HCT116 (cell line): ENCODE measurements around the gene DOCK1. TPM values are rescaled to one million over a fixed set of nuclear protein-coding genes. Genes with fewer than 3 reads are reported as not detected.

Experiments used
- ATAC-seq: fragments of 200-7000 bp; cut with Tn5 transposase; 2 replicates; pipeline ENCODE4 v1.9.1; 2020; ENCODE audit warnings: mild to moderate bottlenecking, moderate library complexity
- BruUV-seq: library from RNA; stranded (reverse); fragments of 400-500 nt; replicated peaks from 2 replicates; lab custom pipeline; 2021; lab: Mats Ljungman, UMichigan
- CTCF ChIA-PET: fragments of 300-600 bp; sonication (Branson Sonifier 250); formaldehyde crosslinking; loops from one replicate; lab custom pipeline; 2021; ENCODE audit warnings: antibody characterized with exemption; lab: Charles Lee
- POLR2A ChIA-PET: fragments of 300-600, 350-600 bp; sonication (Branson Sonifier 250); formaldehyde crosslinking; loops from one replicate; lab custom pipeline; 2021; ENCODE audit warnings: antibody characterized with exemption; lab: Charles Lee
- RAD21 ChIA-PET, 2 experiments: fragments of 300-600 bp; sonication (Branson Sonifier 250); formaldehyde crosslinking; loops; one replicate each; lab custom pipeline; 2023; ENCODE audit warnings: low total read pairs in 2 of 2; ENCODE audit not compliant: uncharacterized antibody in 2 of 2, unreplicated experiment in 2 of 2, low non-redundant PET in 1 of 2; lab: Charles Lee
- DNase-seq: peaks from one replicate; pipeline ENCODE4 v3.0.0-alpha.2; 2010; ENCODE audit warnings: low read depth, low spot score
- H2AFZ ChIP-seq: fragments of 200-600 bp; shearing (Covaris generic), sonication (generic); 2 replicates; pipeline ENCODE4 v1.6.1; 2017; ENCODE audit warnings: low read depth, mixed run types, mixed read lengths, antibody characterized with exemption, low read length; ENCODE audit not compliant: poor library complexity, severe bottlenecking
- H3K27ac ChIP-seq: 2 replicates; pipeline ENCODE4 v1.5.1; 2012; ENCODE audit warnings: low read depth, low read length
- H3K27me3 ChIP-seq: fragments of 200-600 bp; sonication (generic); 2 replicates; pipeline ENCODE4 v1.6.1; 2016; ENCODE audit warnings: mixed run types, low read length, mixed read lengths; ENCODE audit not compliant: insufficient read depth
- H3K36me3 ChIP-seq, 2 experiments: fragments of 200-500 bp in 1 of 2; fragments of 200-600 bp in 1 of 2; sonication (Bioruptor generic) in 1 of 2; sonication (generic) in 1 of 2; 2 replicates each; pipeline versions ENCODE4 v1.5.1 to v1.6.1; 2014 to 2016; ENCODE audit warnings: low read length in 2 of 2, inconsistent platforms in 1 of 2, mixed read lengths in 1 of 2, mixed run types in 1 of 2; ENCODE audit not compliant: insufficient read depth in 2 of 2, control insufficient read depth in 1 of 2
- H3K4me1 ChIP-seq, 2 experiments: fragments of 200-600 bp in 1 of 2; sonication (generic) in 1 of 2; 2 replicates each; pipeline versions ENCODE4 v1.5.1 to v1.6.1; 2012 to 2017; ENCODE audit warnings: low read length in 2 of 2, inconsistent platforms in 1 of 2, mild to moderate bottlenecking in 1 of 2, mixed read lengths in 1 of 2, mixed run types in 1 of 2, moderate library complexity in 1 of 2; ENCODE audit not compliant: insufficient read depth in 2 of 2, control insufficient read depth in 1 of 2
- H3K4me2 ChIP-seq: fragments of 200-600 bp; sonication (generic); 2 replicates; pipeline ENCODE4 v1.6.1; 2017; ENCODE audit warnings: mixed run types, low read length, mixed read lengths
- H3K4me3 ChIP-seq, 2 experiments: fragments of 200-600 bp in 1 of 2; sonication (generic) in 1 of 2; replicated peaks in 1 of 2; 2 replicates each; pipeline ENCODE4 v1.5.1; 2011 to 2016; ENCODE audit warnings: low read length in 2 of 2, control low read depth in 1 of 2, low read depth in 1 of 2, mild to moderate bottlenecking in 1 of 2, mixed read lengths in 1 of 2, mixed run types in 1 of 2
- H3K79me2 ChIP-seq: fragments of 200-600 bp; sonication (generic); 2 replicates; pipeline ENCODE4 v1.6.1; 2017; ENCODE audit warnings: mild to moderate bottlenecking, mixed run types, low read length, moderate library complexity, mixed read lengths; ENCODE audit not compliant: insufficient read depth
- H3K9ac ChIP-seq: fragments of 200-600 bp; sonication (generic); 2 replicates; pipeline ENCODE4 v1.6.1; 2016; ENCODE audit warnings: low read length, mixed read lengths
- H3K9me2 ChIP-seq: fragments of 200-600 bp; sonication (generic), shearing (Covaris generic); 2 replicates; pipeline ENCODE4 v1.6.1; 2017; ENCODE audit warnings: mixed run types, mild to moderate bottlenecking, moderate library complexity; ENCODE audit not compliant: insufficient read depth
- H3K9me3 ChIP-seq, 2 experiments: fragments of 200-500 bp in 1 of 2; fragments of 200-600 bp in 1 of 2; sonication (Bioruptor generic) in 1 of 2; sonication (generic) in 1 of 2; 2 replicates each; pipeline ENCODE4 v1.6.1; 2014 to 2017; ENCODE audit warnings: low read length in 2 of 2, mixed read lengths in 2 of 2, inconsistent platforms in 1 of 2, low read depth in 1 of 2, mild to moderate bottlenecking in 1 of 2, mixed run types in 1 of 2, moderate library complexity in 1 of 2; ENCODE audit not compliant: control insufficient read depth in 1 of 2, insufficient read depth in 1 of 2
- H4K20me1 ChIP-seq: fragments of 200-600 bp; sonication (generic), shearing (Covaris generic); 2 replicates; pipeline ENCODE4 v1.6.1; 2017; ENCODE audit warnings: mixed run types, mild to moderate bottlenecking, moderate library complexity; ENCODE audit not compliant: insufficient read depth
- ATF3 ChIP-seq: IDR thresholded peaks from 2 replicates; pipeline ENCODE4 v1.6.1; 2012
- CBX3 ChIP-seq: IDR thresholded peaks from 2 replicates; pipeline ENCODE4 v1.6.1; 2012; ENCODE audit warnings: low read depth
- CEBPB ChIP-seq: IDR thresholded peaks from 2 replicates; pipeline ENCODE4 v1.6.1; 2012; ENCODE audit warnings: low read depth
- EZH2phosphoT487 ChIP-seq: fragments of 200-600 bp; IDR thresholded peaks from 2 replicates; pipeline ENCODE4 v1.6.1; 2018; ENCODE audit warnings: antibody characterized with exemption, borderline replicate concordance
- JUND ChIP-seq: IDR thresholded peaks from 2 replicates; pipeline ENCODE4 v1.6.1; 2012
- POLR2A ChIP-seq: IDR thresholded peaks from 2 replicates; pipeline ENCODE4 v1.7.0; 2011; ENCODE audit warnings: borderline replicate concordance; ENCODE audit not compliant: insufficient read depth, insufficient read length; ENCODE audit errors: extremely low read depth
- POLR2AphosphoS5 ChIP-seq: IDR thresholded peaks from 2 replicates; pipeline ENCODE4 v1.6.1; 2011; ENCODE audit warnings: mild to moderate bottlenecking, low read depth, low read length, moderate library complexity
- RAD21 ChIP-seq: IDR thresholded peaks from 2 replicates; pipeline ENCODE4 v1.6.1; 2012; ENCODE audit warnings: low read depth, mild to moderate bottlenecking
- REST ChIP-seq: IDR thresholded peaks from 2 replicates; pipeline ENCODE4 v1.6.1; 2012; ENCODE audit warnings: low read depth
- SP1 ChIP-seq: IDR thresholded peaks from 2 replicates; pipeline ENCODE4 v1.6.1; 2012; ENCODE audit warnings: low read depth
- YY1 ChIP-seq: IDR thresholded peaks from 2 replicates; pipeline ENCODE4 v1.6.1; 2011; ENCODE audit warnings: low read length, low read depth, moderate library complexity, mild to moderate bottlenecking; ENCODE audit not compliant: insufficient replicate concordance; ENCODE audit errors: extremely low read depth
- ZBTB33 ChIP-seq: IDR thresholded peaks from 2 replicates; pipeline ENCODE4 v1.6.1; 2011; ENCODE audit warnings: mild to moderate bottlenecking, low read length, moderate library complexity; ENCODE audit not compliant: insufficient replicate concordance; ENCODE audit errors: extremely low read depth
- ZNF274 ChIP-seq: fragments of 200-500 bp; sonication (Bioruptor generic); IDR thresholded peaks from 2 replicates; pipeline ENCODE4 v1.6.1; 2014; ENCODE audit warnings: mild to moderate bottlenecking, low read depth, low read length, inconsistent platforms
- intact Hi-C: fragments of 100-400 bp; cut with micrococcal nuclease; formaldehyde crosslinking; loops from 2 replicates; pipeline ENCODE4 v1.10.0; 2022
- total RNA-seq: library from RNA; stranded (reverse); gene quantifications from one replicate; pipeline ENCODE4 v1.2.1, GENCODE V29; 2021; ENCODE audit not compliant: unreplicated experiment
- TF ChIP-seq, protein P1 (sequence below): IDR thresholded peaks from 2 replicates; pipeline ENCODE4 v1.6.1; 2012

Gene DOCK1
- total RNA-seq, 1 experiment from 2014 or later = 46.5 TPM

GRCh38 chr10:126949161-126949503, 43.9 kb downstream of the DOCK1 start:
- H3K9ac ChIP-seq = no peak overlapping the region
- intact Hi-C loops = no loop called here

GRCh38 chr10:126950401-126951105, 45.3 kb downstream of the DOCK1 start:
- Histone ChIP-seq H2AFZ (no peak overlapping the region), H3K4me2 (no peak overlapping the region), H3K79me2 (peaks cover 93% of the 10 kb centered on the region), H3K27ac (no peak overlapping the region), H3K9ac (no peak overlapping the region), H3K9me2 (no peaks in the 10 kb centered on the region), H3K4me3 (no peak overlapping the region; a peak in 1 of 4 replicates), H3K9me3 (peaks cover 13 to 51% of the 10 kb centered on the region in 2 experiments; a peak in 3 of 4 replicates), H4K20me1 (no peaks in the 10 kb centered on the region), H3K27me3 (no peaks in the 10 kb centered on the region), H3K4me1 (no peaks in the 10 kb centered on the region; a peak in 1 of 4 replicates), H3K36me3 (no peaks in the 10 kb centered on the region)
- ATAC-seq (no peak), DNase-seq (no peak)
- no TSS peak for BruUV-seq
- intact Hi-C loops = no loop called here
- CTCF ChIA-PET = no interaction called here
- POLR2A ChIA-PET = no interaction called here
- RAD21 ChIA-PET = no interaction called here
- TF ChIP-seq RAD21 (no peak), CBX3 (no peak), YY1 (no peak), CEBPB (no peak), ATF3 (no peak), REST (no peak), ZNF274 (no peak), POLR2A (no peak), JUND (no peak), EZH2phosphoT487 (no peak), SP1 (no peak), ZBTB33 (no peak)
- TF ChIP-seq, protein P1, sequence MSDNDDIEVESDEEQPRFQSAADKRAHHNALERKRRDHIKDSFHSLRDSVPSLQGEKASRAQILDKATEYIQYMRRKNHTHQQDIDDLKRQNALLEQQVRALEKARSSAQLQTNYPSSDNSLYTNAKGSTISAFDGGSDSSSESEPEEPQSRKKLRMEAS = no peak

More at GRCh38 chr10:126949161-126949503, 43.9 kb downstream of the DOCK1 start:
- Histone ChIP-seq H3K4me2 (no peak overlapping the region), H3K9me3 (peaks cover 13 to 51% of the 10 kb centered on the region in 2 experiments; a peak in 3 of 4 replicates), H3K27me3 (no peaks in the 10 kb centered on the region), H4K20me1 (no peaks in the 10 kb centered on the region), H3K27ac (no peak overlapping the region), H3K4me3 (no peak overlapping the region), H3K4me1 (no peaks in the 10 kb centered on the region), H3K9me2 (no peaks in the 10 kb centered on the region), H3K36me3 (no peaks in the 10 kb centered on the region), H2AFZ (no peak overlapping the region), H3K79me2 (peaks cover 88% of the 10 kb centered on the region)
- RAD21 ChIA-PET = no interaction called here
- POLR2A ChIA-PET = no interaction called here
- ATAC-seq = no peak
- BruUV-seq = no TSS peak
- CTCF ChIA-PET = no interaction called here
- TF ChIP-seq POLR2AphosphoS5 (no peak), RAD21 (no peak), ZNF274 (no peak)
- no peak for DNase-seq
